GM23338 (cell line): ENCODE measurements around the gene F13A1. TPM values are rescaled to one million over a fixed set of nuclear protein-coding genes. Genes with fewer than 3 reads are reported as not detected.

Experiments used
- ATAC-seq: fragments of 200-7000 bp; cut with Tn5 transposase; 3 replicates; pipeline ENCODE4 v1.9.1; 2020
- DNase-seq: peaks from one replicate; pipeline ENCODE4 v3.0.0-alpha.2; 2015; ENCODE audit warnings: low spot score
- H2AFZ ChIP-seq: fragments of 200-600 bp; sonication (generic); 2 replicates; pipeline ENCODE4 v1.8.0; 2016; ENCODE audit warnings: antibody characterized with exemption, mild to moderate bottlenecking, moderate library complexity
- H3F3A ChIP-seq: fragments of 200-600 bp; sonication (generic); replicated peaks from 2 replicates; pipeline ENCODE4 v1.8.0; 2017; ENCODE audit warnings: antibody characterized with exemption, mixed run types, low read depth
- H3K27ac ChIP-seq: fragments of 200-600 bp; sonication (generic); 2 replicates; pipeline ENCODE4 v1.6.1; 2016; ENCODE audit warnings: low read depth
- H3K27me3 ChIP-seq: fragments of 200-600 bp; sonication (generic); 2 replicates; pipeline ENCODE4 v1.8.0; 2016; ENCODE audit warnings: mild to moderate bottlenecking, mixed run types, moderate library complexity; ENCODE audit not compliant: insufficient read depth
- H3K36me3 ChIP-seq: fragments of 200-600 bp; sonication (generic); 2 replicates; pipeline ENCODE4 v1.8.0; 2016; ENCODE audit warnings: mild to moderate bottlenecking; ENCODE audit not compliant: insufficient read depth
- H3K4me1 ChIP-seq: fragments of 200-600 bp; sonication (generic); 2 replicates; pipeline ENCODE4 v1.8.0; 2016; ENCODE audit warnings: mild to moderate bottlenecking, moderate library complexity; ENCODE audit not compliant: insufficient read depth
- H3K4me2 ChIP-seq: fragments of 200-600 bp; sonication (generic); 2 replicates; pipeline ENCODE4 v1.7.1; 2017; ENCODE audit warnings: mixed run types
- H3K4me3 ChIP-seq: fragments of 200-600 bp; sonication (generic); 2 replicates; pipeline ENCODE4 v1.6.1; 2016; ENCODE audit warnings: mixed run types
- H3K79me2 ChIP-seq: fragments of 200-600 bp; sonication (generic); replicated peaks from 2 replicates; pipeline ENCODE4 v1.8.0; 2017; ENCODE audit warnings: mild to moderate bottlenecking; ENCODE audit not compliant: insufficient read depth
- H3K9me2 ChIP-seq: fragments of 200-600 bp; sonication (generic); 2 replicates; pipeline ENCODE4 v1.8.0; 2017; ENCODE audit not compliant: insufficient read depth
- H4K20me1 ChIP-seq: fragments of 200-600 bp; sonication (generic); replicated peaks from 2 replicates; pipeline ENCODE4 v1.8.0; 2017; ENCODE audit warnings: mild to moderate bottlenecking; ENCODE audit not compliant: insufficient read depth
- H3K27ac Mint-ChIP-seq: 2 replicates; pipeline ENCODE4 v1.8.0; 2020; ENCODE audit warnings: inconsistent platforms, mild to moderate bottlenecking, moderate library complexity, mixed read lengths
- H3K27me3 Mint-ChIP-seq: 3 replicates; pipeline ENCODE4 v1.8.0; 2022; ENCODE audit warnings: low read depth, mild to moderate bottlenecking, moderate library complexity, mixed read lengths, inconsistent platforms; ENCODE audit not compliant: insufficient read depth, poor library complexity
- H3K36me3 Mint-ChIP-seq: 3 replicates; pipeline ENCODE4 v1.8.0; 2021; ENCODE audit warnings: low read depth, mild to moderate bottlenecking, inconsistent platforms, moderate library complexity, mixed read lengths
- H3K4me1 Mint-ChIP-seq: 3 replicates; pipeline ENCODE4 v1.8.0; 2020; ENCODE audit warnings: mild to moderate bottlenecking, inconsistent platforms, mixed read lengths
- H3K4me3 Mint-ChIP-seq: 3 replicates; pipeline ENCODE4 v1.8.0; 2021; ENCODE audit warnings: moderate library complexity, mild to moderate bottlenecking, inconsistent platforms, mixed read lengths
- H3K9me3 Mint-ChIP-seq: 3 replicates; pipeline ENCODE4 v1.8.0; 2020; ENCODE audit warnings: moderate library complexity, mild to moderate bottlenecking, inconsistent platforms, mixed read lengths
- CREB1 ChIP-seq: fragments of 250-450 bp; sonication (Bioruptor Pico); IDR thresholded peaks from 2 replicates; pipeline ENCODE4 v1.5.0; 2020; ENCODE audit warnings: low read depth, mild to moderate bottlenecking, moderate library complexity
- ETS1 ChIP-seq: IDR thresholded peaks from 2 replicates; pipeline ENCODE4 v1.6.1; 2016; ENCODE audit warnings: antibody characterized with exemption
- EZH2 ChIP-seq: fragments of 200-600 bp; sonication (generic); IDR thresholded peaks from one replicate; pipeline ENCODE4 v1.8.0; 2017; ENCODE audit warnings: antibody characterized with exemption, mild to moderate bottlenecking, low read depth; ENCODE audit not compliant: unreplicated experiment
- EZH2phosphoT487 ChIP-seq: fragments of 200-600 bp; sonication (generic); IDR thresholded peaks from one replicate; pipeline ENCODE4 v1.8.1; 2018; ENCODE audit warnings: antibody characterized with exemption; ENCODE audit not compliant: unreplicated experiment
- JUNB ChIP-seq: IDR thresholded peaks from one replicate; pipeline ENCODE4 v1.6.1; 2016; ENCODE audit warnings: antibody characterized with exemption; ENCODE audit not compliant: unreplicated experiment
- NANOG ChIP-seq: IDR thresholded peaks from 2 replicates; pipeline ENCODE4 v1.6.1; 2016; ENCODE audit warnings: antibody characterized with exemption, borderline replicate concordance
- POLR2AphosphoS5 ChIP-seq: IDR thresholded peaks from 2 replicates; pipeline ENCODE4 v1.6.1; 2016; ENCODE audit warnings: antibody characterized with exemption, low read depth
- ZNF114 ChIP-seq: fragments of 250-450 bp; sonication (Bioruptor Pico); IDR thresholded peaks from 2 replicates; pipeline ENCODE4 v1.5.0; 2020; ENCODE audit warnings: mild to moderate bottlenecking, moderate library complexity
- ZNF331 ChIP-seq: fragments of 250-450 bp; sonication (Bioruptor Pico); IDR thresholded peaks from 2 replicates; pipeline ENCODE4 v1.5.0; 2020; ENCODE audit warnings: low read depth, mild to moderate bottlenecking, moderate library complexity
- polyA plus RNA-seq: library from polyadenylated mRNA; unstranded; fragments of >200 nt; fragmentation: Nextera tagmentation; extraction: Ambion mirVana; gene quantifications from 2 replicates; pipeline ENCODE4 v1.2.1, GENCODE V29; 2016
- total RNA-seq: library from RNA; depleted of rRNA; stranded (reverse); fragments of >200 nt; shearing (Covaris generic); gene quantifications from 2 replicates; pipeline ENCODE4 v1.2.3, GENCODE V29; 2014
- TF ChIP-seq, protein P1 (sequence below), 2 experiments: fragments of 200-600 bp in 1 of 2; sonication (generic) in 1 of 2; conservative IDR thresholded peaks; 2 replicates each; pipeline versions ENCODE4 v1.5.1 to v1.6.1; 2016 to 2017; ENCODE audit warnings: antibody characterized with exemption in 2 of 2, low read depth in 2 of 2, mild to moderate bottlenecking in 2 of 2, moderate library complexity in 1 of 2
- TF ChIP-seq, protein P2 (sequence below): IDR thresholded peaks from one replicate; pipeline ENCODE4 v1.6.1; 2018; ENCODE audit warnings: antibody characterized with exemption; ENCODE audit not compliant: unreplicated experiment

The F13A1 gene
- total and polyA plus RNA-seq, 2 experiments from 2014 or later = 0.31 to 0.32 TPM

- Histone ChIP-seq H3F3A (no peaks in the 10 kb centered on the region), H3K4me1 (no peaks in the 10 kb centered on the region), H2AFZ (no peak overlapping the region), H3K79me2 (no peaks in the 10 kb centered on the region), H3K9me2 (no peaks in the 10 kb centered on the region), H3K27me3 (no peaks in the 10 kb centered on the region), H3K4me2 (no peak overlapping the region), H3K36me3 (no peaks in the 10 kb centered on the region), H3K4me3 (no peak overlapping the region), H3K27ac (no peak overlapping the region), H4K20me1 (no peaks in the 10 kb centered on the region)
- Mint-ChIP-seq H3K27me3 (peaks cover 1% of the 10 kb centered on the region), H3K27ac (no peak overlapping the region), H3K4me3 (no peak overlapping the region), H3K36me3 (no peaks in the 10 kb centered on the region), H3K9me3 (no peaks in the 10 kb centered on the region), H3K4me1 (no peaks in the 10 kb centered on the region)
- no peak for TF ChIP-seq EZH2
- TF ChIP-seq, protein P1, sequence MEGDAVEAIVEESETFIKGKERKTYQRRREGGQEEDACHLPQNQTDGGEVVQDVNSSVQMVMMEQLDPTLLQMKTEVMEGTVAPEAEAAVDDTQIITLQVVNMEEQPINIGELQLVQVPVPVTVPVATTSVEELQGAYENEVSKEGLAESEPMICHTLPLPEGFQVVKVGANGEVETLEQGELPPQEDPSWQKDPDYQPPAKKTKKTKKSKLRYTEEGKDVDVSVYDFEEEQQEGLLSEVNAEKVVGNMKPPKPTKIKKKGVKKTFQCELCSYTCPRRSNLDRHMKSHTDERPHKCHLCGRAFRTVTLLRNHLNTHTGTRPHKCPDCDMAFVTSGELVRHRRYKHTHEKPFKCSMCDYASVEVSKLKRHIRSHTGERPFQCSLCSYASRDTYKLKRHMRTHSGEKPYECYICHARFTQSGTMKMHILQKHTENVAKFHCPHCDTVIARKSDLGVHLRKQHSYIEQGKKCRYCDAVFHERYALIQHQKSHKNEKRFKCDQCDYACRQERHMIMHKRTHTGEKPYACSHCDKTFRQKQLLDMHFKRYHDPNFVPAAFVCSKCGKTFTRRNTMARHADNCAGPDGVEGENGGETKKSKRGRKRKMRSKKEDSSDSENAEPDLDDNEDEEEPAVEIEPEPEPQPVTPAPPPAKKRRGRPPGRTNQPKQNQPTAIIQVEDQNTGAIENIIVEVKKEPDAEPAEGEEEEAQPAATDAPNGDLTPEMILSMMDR (conservative IDR thresholded peaks at IDR 0.05; ENCODE audit: low read depth in 2 of 2) = peak; percentile 74 to 79
- ATAC-seq (peak; percentile 89), DNase-seq (peak; percentile 92)
These were observed 188.9 kb downstream of the F13A1 start for GRCh38 chr6:6131492-6132109.

- ATAC-seq (no peak), DNase-seq (no peak)
- Mint-ChIP-seq H3K27me3 (peaks cover 3% of the 10 kb centered on the region), H3K27ac (no peak overlapping the region), H3K36me3 (peaks cover 10% of the 10 kb centered on the region), H3K4me1 (no peaks in the 10 kb centered on the region), H3K9me3 (peaks cover 24% of the 10 kb centered on the region), H3K4me3 (no peak overlapping the region)
- Histone ChIP-seq H3K79me2 (no peaks in the 10 kb centered on the region), H3K27me3 (no peaks in the 10 kb centered on the region), H2AFZ (no peak overlapping the region), H3K4me2 (no peak overlapping the region), H3K4me1 (no peaks in the 10 kb centered on the region), H4K20me1 (no peaks in the 10 kb centered on the region), H3K9me2 (no peaks in the 10 kb centered on the region), H3K36me3 (no peaks in the 10 kb centered on the region), H3K4me3 (no peak overlapping the region), H3F3A (no peaks in the 10 kb centered on the region), H3K27ac (no peak overlapping the region)
- TF ChIP-seq POLR2AphosphoS5 (no peak), NANOG (no peak), JUNB (no peak), ZNF114 (CRISPR knock-in tag) (no peak), EZH2phosphoT487 (no peak), ETS1 (no peak), EZH2 (no peak), CREB1 (CRISPR knock-in tag) (no peak), ZNF331 (CRISPR knock-in tag) (no peak)
- TF ChIP-seq, protein P1 (conservative IDR thresholded peaks at IDR 0.05; ENCODE audit: low read depth in 2 of 2) = no peak
- TF ChIP-seq, protein P2, sequence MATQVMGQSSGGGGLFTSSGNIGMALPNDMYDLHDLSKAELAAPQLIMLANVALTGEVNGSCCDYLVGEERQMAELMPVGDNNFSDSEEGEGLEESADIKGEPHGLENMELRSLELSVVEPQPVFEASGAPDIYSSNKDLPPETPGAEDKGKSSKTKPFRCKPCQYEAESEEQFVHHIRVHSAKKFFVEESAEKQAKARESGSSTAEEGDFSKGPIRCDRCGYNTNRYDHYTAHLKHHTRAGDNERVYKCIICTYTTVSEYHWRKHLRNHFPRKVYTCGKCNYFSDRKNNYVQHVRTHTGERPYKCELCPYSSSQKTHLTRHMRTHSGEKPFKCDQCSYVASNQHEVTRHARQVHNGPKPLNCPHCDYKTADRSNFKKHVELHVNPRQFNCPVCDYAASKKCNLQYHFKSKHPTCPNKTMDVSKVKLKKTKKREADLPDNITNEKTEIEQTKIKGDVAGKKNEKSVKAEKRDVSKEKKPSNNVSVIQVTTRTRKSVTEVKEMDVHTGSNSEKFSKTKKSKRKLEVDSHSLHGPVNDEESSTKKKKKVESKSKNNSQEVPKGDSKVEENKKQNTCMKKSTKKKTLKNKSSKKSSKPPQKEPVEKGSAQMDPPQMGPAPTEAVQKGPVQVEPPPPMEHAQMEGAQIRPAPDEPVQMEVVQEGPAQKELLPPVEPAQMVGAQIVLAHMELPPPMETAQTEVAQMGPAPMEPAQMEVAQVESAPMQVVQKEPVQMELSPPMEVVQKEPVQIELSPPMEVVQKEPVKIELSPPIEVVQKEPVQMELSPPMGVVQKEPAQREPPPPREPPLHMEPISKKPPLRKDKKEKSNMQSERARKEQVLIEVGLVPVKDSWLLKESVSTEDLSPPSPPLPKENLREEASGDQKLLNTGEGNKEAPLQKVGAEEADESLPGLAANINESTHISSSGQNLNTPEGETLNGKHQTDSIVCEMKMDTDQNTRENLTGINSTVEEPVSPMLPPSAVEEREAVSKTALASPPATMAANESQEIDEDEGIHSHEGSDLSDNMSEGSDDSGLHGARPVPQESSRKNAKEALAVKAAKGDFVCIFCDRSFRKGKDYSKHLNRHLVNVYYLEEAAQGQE = no peak
These were observed 195.0 kb downstream of the F13A1 start for GRCh38 chr6:6125495-6125894.
